Transverse colon (tissue), 4 donors: ENCODE data around the gene MAPK8IP3. TPM values are rescaled to one million over a fixed set of nuclear protein-coding genes. Genes with fewer than 3 reads are reported as not detected.

ENCODE experiments used
- DNase-seq: peaks from one replicate; pipeline ENCODE4 v3.0.0-alpha.2; 2019
- H3K27ac ChIP-seq, 4 donors: fragments of 200-600 bp; sonication (generic); 2 replicates each; pipeline ENCODE4 v1.5.1; 2016 to 2018; ENCODE audit warnings: inconsistent platforms in 4 of 4
- H3K27me3 ChIP-seq: fragments of 200-600 bp; sonication (generic); 2 replicates; pipeline ENCODE4 v1.5.1; 2017; ENCODE audit warnings: inconsistent platforms
- H3K36me3 ChIP-seq, 4 donors: fragments of 200-600 bp; sonication (generic); 2 replicates each; pipeline ENCODE4 v1.5.1; 2017 to 2019; ENCODE audit warnings: inconsistent platforms in 4 of 4
- H3K4me1 ChIP-seq, 4 donors: fragments of 200-600 bp; sonication (generic); 2 replicates each; pipeline ENCODE4 v1.5.1; 2017 to 2020; ENCODE audit warnings: inconsistent platforms in 4 of 4
- H3K4me3 ChIP-seq, 4 donors: fragments of 200-600 bp; sonication (generic); 1 replicate in 1 of 4; 2 replicates in 3 of 4; pipeline versions ENCODE4 v1.5.1 to v1.6.1; 2017 to 2019; ENCODE audit warnings: inconsistent platforms in 4 of 4
- H3K9me3 ChIP-seq, 2 donors: fragments of 200-600 bp; sonication (generic); 2 replicates each; pipeline ENCODE4 v1.5.1; 2017 to 2019; ENCODE audit warnings: inconsistent platforms in 2 of 2
- CTCF ChIP-seq, 5 experiments: fragments of 200-600 bp in 3 of 5; fragments of 450-650 bp in 2 of 5; sonication (generic) in 3 of 5; IDR thresholded peaks; 1 replicate in 2 of 5; 2 replicates in 3 of 5; pipeline ENCODE4 v1.5.1; 2016 to 2017; ENCODE audit warnings: antibody characterized with exemption in 5 of 5, inconsistent platforms in 3 of 5, mild to moderate bottlenecking in 2 of 5, moderate library complexity in 1 of 5
- EP300 ChIP-seq: sonication (generic); formaldehyde crosslinking; IDR thresholded peaks from one replicate; pipeline ENCODE4 v1.6.1; 2017; ENCODE audit warnings: antibody characterized with exemption, low read depth
- POLR2A ChIP-seq: fragments of 450-650 bp; IDR thresholded peaks from one replicate; pipeline ENCODE4 v1.6.1; 2016; ENCODE audit warnings: antibody characterized with exemption, mild to moderate bottlenecking, moderate library complexity
- POLR2AphosphoS5 ChIP-seq, 3 donors: sonication (generic); formaldehyde crosslinking; IDR thresholded peaks; one replicate each; pipeline ENCODE4 v1.6.1; 2016; ENCODE audit warnings: antibody characterized with exemption in 3 of 3
- WGBS, 2 donors: methylation state at CpG; one replicate each; pipeline ENCODE4 v1.1.5; 2018; ENCODE audit warnings: low coverage in 1 of 2; 5-methylcytosine and 5-hydroxymethylcytosine counted together
- in situ Hi-C, 4 donors: fragments of 200-750 bp; cut with MboI; loops; one replicate each; pipeline versions ENCODE4 v1.15.0 to v1.15.1; 2017; ENCODE audit warnings: low sequenced_read_pairs in 3 of 4, low pct_ligation_motif_present in 1 of 4, low pct_unique_long_range_greater_than_20kb in 1 of 4
- intact Hi-C: fragments of 100-400 bp; cut with DNase I; formaldehyde crosslinking; loops from one replicate; pipeline ENCODE4 v1.15.1; 2023; ENCODE audit warnings: low total_unique reads
- total RNA-seq, 4 donors: library from RNA; depleted of rRNA; stranded (reverse); fragments of >200 nt; gene quantifications; one replicate each; pipeline ENCODE4 v1.1.0, GENCODE V29; 2016

MAPK8IP3 gene
- total RNA-seq, 4 donors from 2014 or later = 74.0 to 250 (median 138) TPM

- Histone ChIP-seq H3K4me1 (peaks cover 7 to 19% (median 13%) of the 10 kb centered on the region in 4 donors), H3K27me3 (no peaks in the 10 kb centered on the region), H3K9me3 (no peaks in the 10 kb centered on the region), H3K27ac (no peak overlapping the region), H3K4me3 (no peak overlapping the region), H3K36me3 (peaks cover 0 to 5% (median 0%) of the 10 kb centered on the region in 4 donors)
- intact Hi-C loops = no loop called here
- 93% methylated on average over 13 of the region's 18 CpGs; no CpG with 5 or more reads in 1 of the 2 donors for WGBS, 2 donors
- in situ Hi-C loops = no loop called here
- TF ChIP-seq POLR2A = no peak
- no peak for DNase-seq
These were observed 52.9 kb downstream of the MAPK8IP3 start for GRCh38 chr16:1758923-1759322.

- H3K9me3 ChIP-seq = no peaks in the 10 kb centered on the region
- H3K4me3 ChIP-seq = no peak overlapping the region
- H3K27ac ChIP-seq = no peak overlapping the region
- H3K4me1 ChIP-seq = peaks cover 7 to 19% (median 13%) of the 10 kb centered on the region in 4 donors
- intact Hi-C loops = no loop called here
- DNase-seq = no peak
- in situ Hi-C loops = no loop called here
- H3K36me3 ChIP-seq = peaks cover 0 to 5% (median 0%) of the 10 kb centered on the region in 4 donors
- TF ChIP-seq POLR2A = no peak
- no peak for TF ChIP-seq POLR2AphosphoS5 (IDR thresholded peaks at IDR 0.05)
- no peak for TF ChIP-seq CTCF (IDR thresholded peaks at IDR 0.05)
- no peak for TF ChIP-seq EP300
- 95% methylated on average over 21 of the region's 21 CpGs; no CpG with 5 or more reads in 1 of the 2 donors for WGBS, 2 donors
- H3K27me3 ChIP-seq = no peaks in the 10 kb centered on the region
These were observed 53.5 kb downstream of the MAPK8IP3 start for GRCh38 chr16:1759511-1759910.

- intact Hi-C loops = no loop called here
- Histone ChIP-seq H3K9me3 (no peaks in the 10 kb centered on the region), H3K36me3 (peaks cover 0 to 5% (median 0%) of the 10 kb centered on the region in 4 donors), H3K4me3 (no peak overlapping the region), H3K27ac (no peak overlapping the region), H3K27me3 (no peaks in the 10 kb centered on the region), H3K4me1 (peaks cover 7 to 19% (median 13%) of the 10 kb centered on the region in 4 donors)
- no peak for TF ChIP-seq EP300
- no peak for TF ChIP-seq POLR2AphosphoS5 (IDR thresholded peaks at IDR 0.05)
- no peak for TF ChIP-seq CTCF (IDR thresholded peaks at IDR 0.05)
- TF ChIP-seq POLR2A = no peak
- no peak for DNase-seq
- in situ Hi-C loops = no loop called here
- WGBS, 2 donors = 91 to 94% methylated on average over 6 to 15 of the region's 15 CpGs
These were observed 54.9 kb downstream of the MAPK8IP3 start for GRCh38 chr16:1760911-1761310.

DNA sequence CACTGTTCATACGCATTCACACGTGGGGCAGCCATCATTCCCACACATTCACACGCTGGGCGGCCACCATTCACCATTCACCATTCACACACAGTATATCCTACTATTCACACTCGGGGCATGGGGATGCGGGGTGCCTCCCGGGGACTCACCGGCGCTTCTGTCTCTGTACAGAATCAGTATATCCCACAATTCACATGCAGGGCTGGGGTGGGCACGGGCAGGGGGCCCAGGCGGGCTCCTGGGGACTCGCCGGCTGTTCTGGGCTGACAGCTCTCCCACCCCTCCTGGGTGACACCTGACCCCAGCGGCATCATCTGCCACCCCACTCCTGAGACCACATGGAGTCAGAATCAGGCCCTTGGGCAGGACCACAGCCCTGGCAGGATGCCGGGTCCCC lies 55.8 kb downstream of the MAPK8IP3 start:
- Histone ChIP-seq H3K9me3 (no peaks in the 10 kb centered on the region), H3K36me3 (peaks cover 0 to 9% (median 0%) of the 10 kb centered on the region in 4 donors), H3K27ac (no peak overlapping the region), H3K4me1 (peaks cover 7 to 17% (median 13%) of the 10 kb centered on the region in 4 donors), H3K27me3 (no peaks in the 10 kb centered on the region), H3K4me3 (no peak overlapping the region)
- WGBS, 2 donors = 94% methylated on average over 14 of the region's 15 CpGs; no CpG with 5 or more reads in 1 of the 2 donors
- DNase-seq = no peak
- no peak for TF ChIP-seq POLR2A
- TF ChIP-seq EP300 = no peak
- no peak for TF ChIP-seq POLR2AphosphoS5 (IDR thresholded peaks at IDR 0.05)
- TF ChIP-seq CTCF (IDR thresholded peaks at IDR 0.05) = no peak
- intact Hi-C loops (no loop called here), in situ Hi-C loops (no loop called here)
